Thoracic aorta (tissue), 2 donors: ENCODE data around the gene NAV2. TPM values are rescaled to one million over a fixed set of nuclear protein-coding genes. Genes with fewer than 3 reads are reported as not detected.

ENCODE experiments used
- ATAC-seq: fragments of 150-250 bp; one replicate; pipeline ENCODE4 v1.8.0; 2017; ENCODE audit warnings: low read depth; ENCODE audit not compliant: insufficient number of reproducible peaks, low FRiP score
- DNase-seq: peaks from one replicate; pipeline ENCODE4 v3.0.0-alpha.2; 2020; ENCODE audit warnings: low spot score
- H3K27ac ChIP-seq, 2 donors: fragments of 200-600 bp; sonication (generic); 1 replicate in 1 of 2; 2 replicates in 1 of 2; pipeline ENCODE4 v1.5.1; 2016; ENCODE audit warnings: mild to moderate bottlenecking in 2 of 2, moderate library complexity in 2 of 2
- H3K27me3 ChIP-seq: fragments of 200-600 bp; sonication (generic); replicated peaks from 2 replicates; pipeline ENCODE4 v1.6.0; 2016; ENCODE audit warnings: mild to moderate bottlenecking; ENCODE audit not compliant: insufficient read depth
- H3K36me3 ChIP-seq: fragments of 200-600 bp; sonication (generic); one replicate; pipeline ENCODE4 v1.5.1; 2016
- H3K4me1 ChIP-seq, 2 donors: fragments of 200-600 bp; sonication (generic); 1 replicate in 1 of 2; 2 replicates in 1 of 2; pipeline versions ENCODE4 v1.5.1 to v1.6.0; 2016; ENCODE audit warnings: low read depth in 2 of 2, mild to moderate bottlenecking in 1 of 2; ENCODE audit not compliant: control insufficient read depth in 1 of 2
- H3K4me3 ChIP-seq: fragments of 200-600 bp; sonication (generic); 2 replicates; pipeline ENCODE4 v1.5.1; 2016; ENCODE audit warnings: mild to moderate bottlenecking
- H3K9me3 ChIP-seq: fragments of 200-600 bp; sonication (generic); 2 replicates; pipeline ENCODE4 v1.5.1; 2016
- CTCF ChIP-seq: fragments of 200-600 bp; sonication (generic); IDR thresholded peaks from one replicate; pipeline ENCODE4 v1.5.1; 2019; ENCODE audit warnings: antibody characterized with exemption
- total RNA-seq, 2 donors: library from RNA; depleted of rRNA; stranded (reverse); fragments of >200 nt; gene quantifications; one replicate each; pipeline versions ENCODE4 v1.1.0 to v1.2.3, GENCODE V29; 2016

NAV2 gene
- total RNA-seq, 2 donors from 2014 or later: 125 to 230 TPM

GRCh38 chr11:20051469-20052399 lies 339.1 kb downstream of the NAV2 start:
- no peak overlapping the region for H3K27ac ChIP-seq
- H3K9me3 ChIP-seq: no peaks in the 10 kb centered on the region
- H3K4me1 ChIP-seq: peaks cover 15 to 80% of the 10 kb centered on the region in 2 donors
- no peak for ATAC-seq
- no peak for TF ChIP-seq CTCF
- H3K4me3 ChIP-seq: no peak overlapping the region
- no peak for DNase-seq
- peaks cover 50% of the 10 kb centered on the region for H3K36me3 ChIP-seq
- no peaks in the 10 kb centered on the region for H3K27me3 ChIP-seq

- no peak for ATAC-seq
- Histone ChIP-seq H3K36me3 (peaks cover 58% of the 10 kb centered on the region), H3K4me3 (no peak overlapping the region), H3K9me3 (no peaks in the 10 kb centered on the region), H3K27ac (no peak overlapping the region), H3K27me3 (no peaks in the 10 kb centered on the region), H3K4me1 (peaks cover 11 to 76% of the 10 kb centered on the region in 2 donors)
- DNase-seq: no peak
- no peak for TF ChIP-seq CTCF
Measured at GRCh38 chr11:20053572-20053971, 340.9 kb downstream of the NAV2 start.

GRCh38 chr11:20054584-20054983 lies 341.9 kb downstream of the NAV2 start:
- ATAC-seq (no peak), DNase-seq (no peak)
- no peaks in the 10 kb centered on the region for H3K9me3 ChIP-seq
- no peak overlapping the region for H3K27ac ChIP-seq
- peaks cover 17 to 76% of the 10 kb centered on the region in 2 donors for H3K4me1 ChIP-seq
- no peak for TF ChIP-seq CTCF
- no peaks in the 10 kb centered on the region for H3K27me3 ChIP-seq
- H3K36me3 ChIP-seq: peaks cover 65% of the 10 kb centered on the region
- H3K4me3 ChIP-seq: no peak overlapping the region

- no peaks in the 10 kb centered on the region for H3K9me3 ChIP-seq
- H3K27ac ChIP-seq: peak overlapping the region in 1 of 2 donors; percentile 52
- H3K4me3 ChIP-seq: no peak overlapping the region
- no peaks in the 10 kb centered on the region for H3K27me3 ChIP-seq
- peaks cover 19 to 76% of the 10 kb centered on the region in 2 donors for H3K4me1 ChIP-seq
- DNase-seq (no peak), ATAC-seq (no peak)
- no peak for TF ChIP-seq CTCF
- H3K36me3 ChIP-seq: peaks cover 73% of the 10 kb centered on the region
Measured at GRCh38 chr11:20055312-20055711, 342.7 kb downstream of the NAV2 start.

- DNase-seq (peak; percentile 37), ATAC-seq (no peak)
- H3K4me1 ChIP-seq: peaks cover 19 to 75% of the 10 kb centered on the region in 2 donors
- H3K27ac ChIP-seq: peak overlapping the region; percentile 23 to 52
- no peaks in the 10 kb centered on the region for H3K27me3 ChIP-seq
- H3K9me3 ChIP-seq: no peaks in the 10 kb centered on the region
- H3K4me3 ChIP-seq: no peak overlapping the region
- no peak for TF ChIP-seq CTCF
- H3K36me3 ChIP-seq: peaks cover 76% of the 10 kb centered on the region
Measured at GRCh38 chr11:20056109-20056949, 343.7 kb downstream of the NAV2 start.
